ENCODE data around the gene ACOT12. TPM values are rescaled to one million over a fixed set of nuclear protein-coding genes. Genes with fewer than 3 reads are reported as not detected.

ACOT12 gene
- total and polyA plus RNA-seq, 2 of the 13 experiments (the other 11 are each of a cell fraction or from before 2014, with no cell fraction given) = not detected

DNA sequence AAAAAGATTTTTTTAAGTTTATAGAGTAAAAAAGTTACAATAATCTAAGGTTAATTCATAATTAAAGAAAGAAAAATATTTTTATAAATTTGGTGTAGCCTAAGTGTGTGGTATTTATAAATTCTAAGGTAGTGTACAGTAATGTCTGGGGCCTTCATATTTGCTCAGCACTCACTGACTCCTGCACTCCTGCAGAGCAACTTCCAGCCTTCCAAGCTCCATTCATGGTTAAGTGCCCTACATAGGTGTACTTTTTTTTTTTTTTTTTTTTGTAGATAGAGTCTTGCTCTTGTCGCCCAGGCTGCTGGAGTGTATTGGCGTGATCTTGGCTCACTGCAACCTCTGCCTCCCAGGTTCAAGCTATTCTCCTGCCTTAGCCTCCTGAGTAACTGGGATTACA is 10.1 kb downstream of the ACOT12 start:
- no peaks in the 10 kb centered on the region for H3K27me3 ChIP-seq (ENCODE audit: control insufficient read depth in 1 of 2, insufficient read depth in 2 of 2, low read length in 2 of 2)
- intact Hi-C loops (cut with micrococcal nuclease; ENCODE audit: unreplicated experiment) = no loop called here
- no peak for TF ChIP-seq ARNTL (CRISPR knock-in tag; IDR thresholded peaks at IDR 0.05)
- no peak for TF ChIP-seq SMAD3 (CRISPR knock-in tag; IDR thresholded peaks at IDR 0.05)
- no peak for TF ChIP-seq LCORL (IDR thresholded peaks at IDR 0.05)
- TF ChIP-seq LCORL (CRISPR knock-in tag; IDR thresholded peaks at IDR 0.05) = no peak
- no peak for TF ChIP-seq NAIF1 (CRISPR knock-in tag; IDR thresholded peaks at IDR 0.05; ENCODE audit: borderline replicate concordance)
- TF ChIP-seq ZNF264 (CRISPR knock-in tag; IDR thresholded peaks at IDR 0.05) = no peak
- TF ChIP-seq SIX1 (CRISPR knock-in tag; IDR thresholded peaks at IDR 0.05; ENCODE audit: borderline replicate concordance) = no peak
- TF ChIP-seq ZNF616 (CRISPR knock-in tag; IDR thresholded peaks at IDR 0.05; ENCODE audit: low read depth) = no peak
- no peaks in the 10 kb centered on the region for H4K20me1 ChIP-seq (ENCODE audit: insufficient read depth, low read length)
- no peak overlapping the region for H3K4me2 ChIP-seq (ENCODE audit: low read depth, low read length)
- no TSS peak for BruUV-seq (replicated peaks)
- FAIRE-seq (no peak), DNase-seq (ENCODE audit: low spot score) (no peak), ATAC-seq (no peak)
- in situ Hi-C loops (cut with HindIII; ENCODE audit: extremely low pct_ligation_motif_present, low pct_unique_long_range_greater_than_20kb) = no loop called here
- no peak overlapping the region for H3K9ac ChIP-seq (ENCODE audit: insufficient read depth, low read depth, low read length)
- 46% methylated on average over 2 of the region's 2 CpGs for WGBS (ENCODE audit: low lambda C conversion rate)
- H2AFZ ChIP-seq (ENCODE audit: low read length) = no peak overlapping the region
- no peaks in the 10 kb centered on the region for H3K36me3 ChIP-seq (replicated peaks in 1 of 2; ENCODE audit: control insufficient read depth in 1 of 2, insufficient read depth in 2 of 2, low read length in 2 of 2)
- H3K27ac ChIP-seq (ENCODE audit: extremely low read length, insufficient read depth, low read length) = no peak overlapping the region
- no peak overlapping the region for H3K4me3 ChIP-seq (replicated peaks in 1 of 3; ENCODE audit: insufficient read depth in 1 of 3, low read depth in 2 of 3, low read length in 3 of 3)
- H3K4me1 ChIP-seq (ENCODE audit: insufficient read depth, low read length) = 0 out of 2 replicates have a peak, but pooled peaks cover 4% of the 10 kb centered on the region
- ChIA-PET CTCF (ENCODE audit: low intra/inter-chr PET ratio, low total read pairs) (no interaction called here), POLR2A (no interaction called here)
- H3K9me3 ChIP-seq (ENCODE audit: low read length) = no peaks in the 10 kb centered on the region
- H3K79me2 ChIP-seq (ENCODE audit: insufficient read depth, low read length) = no peaks in the 10 kb centered on the region

GRCh38 chr5:81371354-81371876 is 22.5 kb downstream of the ACOT12 start:
- DNase-seq (ENCODE audit: low spot score) (peak; percentile 81), FAIRE-seq (no peak), ATAC-seq (peak; percentile 99)
- peak overlapping the region; percentile 51 for H3K27ac ChIP-seq (ENCODE audit: extremely low read length, insufficient read depth, low read length)
- no peak overlapping the region; the same call in 1 of the 2 replicates for H3K9ac ChIP-seq (ENCODE audit: insufficient read depth, low read depth, low read length)
- no peaks in the 10 kb centered on the region for H3K9me3 ChIP-seq (ENCODE audit: low read length)
- H3K79me2 ChIP-seq (ENCODE audit: insufficient read depth, low read length) = no peaks in the 10 kb centered on the region
- H3K4me3 ChIP-seq (replicated peaks in 1 of 3; ENCODE audit: insufficient read depth in 1 of 3, low read depth in 2 of 3, low read length in 3 of 3) = peak overlapping the region in 1 of 3 experiments; percentile 25; a peak in 1 of 6 replicates
- H3K36me3 ChIP-seq (replicated peaks in 1 of 2; ENCODE audit: control insufficient read depth in 1 of 2, insufficient read depth in 2 of 2, low read length in 2 of 2) = no peaks in the 10 kb centered on the region
- WGBS (ENCODE audit: low lambda C conversion rate) = 57% methylated on average over 2 of the region's 2 CpGs
- H4K20me1 ChIP-seq (ENCODE audit: insufficient read depth, low read length) = no peaks in the 10 kb centered on the region
- H3K4me2 ChIP-seq (ENCODE audit: low read depth, low read length) = peak overlapping the region; percentile 67
- ChIA-PET CTCF (ENCODE audit: low intra/inter-chr PET ratio, low total read pairs) (no interaction called here), POLR2A (interaction anchor here (0.7 to 2.5 kb wide), 4 partner anchors 8 to 70 kb away, joined by 3 to 11 read pairs (median 4); partner anchors contain the start of gene ZCCHC9)
- in situ Hi-C loops (cut with HindIII; ENCODE audit: extremely low pct_ligation_motif_present, low pct_unique_long_range_greater_than_20kb) (no loop called here), intact Hi-C loops (cut with micrococcal nuclease; ENCODE audit: unreplicated experiment) (loop anchor here (5.0 kb wide), 1 partner anchor 69 kb away; the partner anchor contains the start of gene ZCCHC9)
- no peaks in the 10 kb centered on the region for H3K27me3 ChIP-seq (ENCODE audit: control insufficient read depth in 1 of 2, insufficient read depth in 2 of 2, low read length in 2 of 2)
- peaks cover 57% of the 10 kb centered on the region for H3K4me1 ChIP-seq (ENCODE audit: insufficient read depth, low read length)
- no peak overlapping the region for H2AFZ ChIP-seq (ENCODE audit: low read length)
- BruUV-seq (replicated peaks) = no TSS peak
- TF ChIP-seq ZBTB26 (CRISPR knock-in tag; IDR thresholded peaks at IDR 0.05; ENCODE audit: borderline replicate concordance) (no peak), SCMH1 (CRISPR knock-in tag; IDR thresholded peaks at IDR 0.05; ENCODE audit: borderline replicate concordance) (no peak), ZNF205 (CRISPR knock-in tag; IDR thresholded peaks at IDR 0.05) (0 out of 2 replicates have a peak, but pooled peaks have one; percentile 71), HMGXB3 (CRISPR knock-in tag; IDR thresholded peaks at IDR 0.05; ENCODE audit: borderline replicate concordance) (no peak), ISL2 (CRISPR knock-in tag; IDR thresholded peaks at IDR 0.05) (peak; percentile 96), SMARCE1 (IDR thresholded peaks at IDR 0.05; ENCODE audit: borderline replicate concordance) (no peak), MIER2 (CRISPR knock-in tag; IDR thresholded peaks at IDR 0.05) (no peak)
